ENCODE results near the gene GTPBP6.

GTPBP6 gene

GRCh38 chrX:291411-291901, 27.1 kb downstream of the GTPBP6 start:
- Histone ChIP-seq H3K14ac (ENCODE audit: low read length) (no peak overlapping the region), H3K4me3 (ENCODE audit: low read depth, low read length) (no peak overlapping the region), H3K9ac (ENCODE audit: low read length) (no peak overlapping the region), H3K36me3 (ENCODE audit: control insufficient read depth in 1 of 2, insufficient read depth in 2 of 2, low read length in 2 of 2) (peaks cover 78 to 81% of the 10 kb centered on the region in 2 experiments), H2BK120ac (ENCODE audit: insufficient read depth, low read length, poor library complexity) (no peak overlapping the region), H4K91ac (ENCODE audit: low read depth, low read length) (no peak overlapping the region), H3K27ac (ENCODE audit: low read depth, low read length) (no peak overlapping the region), H3K4ac (ENCODE audit: low read depth, low read length) (no peak overlapping the region), H2BK12ac (ENCODE audit: low read length) (no peak overlapping the region), H3K4me1 (ENCODE audit: control insufficient read depth in 1 of 2, insufficient read depth in 2 of 2, low read length in 2 of 2) (no peaks in the 10 kb centered on the region), H3K9me3 (ENCODE audit: insufficient read depth, low read depth, low read length) (peaks cover 15% of the 10 kb centered on the region), H4K12ac (ENCODE audit: low read depth, low read length) (no peak overlapping the region), H2AFZ (ENCODE audit: insufficient read depth, low read length, poor library complexity) (no peak overlapping the region), H3K23ac (ENCODE audit: low read length) (no peak overlapping the region), H3K79me1 (ENCODE audit: low read length) (no peaks in the 10 kb centered on the region), H3K79me2 (ENCODE audit: control insufficient read depth, insufficient read depth, low read length, poor library complexity) (no peaks in the 10 kb centered on the region), H3K4me2 (ENCODE audit: low read length) (no peak overlapping the region), H4K8ac (ENCODE audit: low read depth, low read length) (no peak overlapping the region), H3K18ac (ENCODE audit: low read length) (no peak overlapping the region), H3K27me3 (ENCODE audit: insufficient read depth, low read length) (no peaks in the 10 kb centered on the region), H2AK5ac (ENCODE audit: low read length) (no peak overlapping the region), H2BK5ac (ENCODE audit: low read depth, low read length, poor library complexity) (no peak overlapping the region)
- WGBS (ENCODE audit: extremely low coverage, insufficient coverage, insufficient read length) = no CpG with 5 or more reads among the region's 29 CpGs
- no peak for DNase-seq

- Histone ChIP-seq H2BK12ac (ENCODE audit: low read length) (no peak overlapping the region), H3K79me1 (ENCODE audit: low read length) (no peaks in the 10 kb centered on the region), H3K27me3 (ENCODE audit: insufficient read depth, low read length) (no peaks in the 10 kb centered on the region), H3K36me3 (ENCODE audit: control insufficient read depth in 1 of 2, insufficient read depth in 2 of 2, low read length in 2 of 2) (peaks cover 81 to 84% of the 10 kb centered on the region in 2 experiments), H3K18ac (ENCODE audit: low read length) (no peak overlapping the region), H3K4me2 (ENCODE audit: low read length) (no peak overlapping the region), H3K27ac (ENCODE audit: low read depth, low read length) (no peak overlapping the region), H3K9ac (ENCODE audit: low read length) (no peak overlapping the region), H3K4me1 (ENCODE audit: control insufficient read depth in 1 of 2, insufficient read depth in 2 of 2, low read length in 2 of 2) (no peaks in the 10 kb centered on the region), H4K8ac (ENCODE audit: low read depth, low read length) (no peak overlapping the region), H3K9me3 (ENCODE audit: insufficient read depth, low read depth, low read length) (peaks cover 13% of the 10 kb centered on the region), H2AK5ac (ENCODE audit: low read length) (no peak overlapping the region), H4K12ac (ENCODE audit: low read depth, low read length) (peak overlapping the region; percentile 63), H3K14ac (ENCODE audit: low read length) (no peak overlapping the region), H2BK5ac (ENCODE audit: low read depth, low read length, poor library complexity) (no peak overlapping the region), H3K79me2 (ENCODE audit: control insufficient read depth, insufficient read depth, low read length, poor library complexity) (no peaks in the 10 kb centered on the region), H2AFZ (ENCODE audit: insufficient read depth, low read length, poor library complexity) (no peak overlapping the region), H3K23ac (ENCODE audit: low read length) (no peak overlapping the region), H3K4ac (ENCODE audit: low read depth, low read length) (no peak overlapping the region), H3K4me3 (ENCODE audit: low read depth, low read length) (no peak overlapping the region), H4K91ac (ENCODE audit: low read depth, low read length) (no peak overlapping the region), H2BK120ac (ENCODE audit: insufficient read depth, low read length, poor library complexity) (no peak overlapping the region)
- no CpG with 5 or more reads among the region's 42 CpGs for WGBS (ENCODE audit: extremely low coverage, insufficient coverage, insufficient read length)
- DNase-seq = no peak
These were observed 28.0 kb downstream of the GTPBP6 start for GRCh38 chrX:290476-291166.

GRCh38 chrX:288561-288991, 30.0 kb downstream of the GTPBP6 start:
- no peaks in the 10 kb centered on the region for H3K27me3 ChIP-seq (ENCODE audit: insufficient read depth, low read length)
- H2AK5ac ChIP-seq (ENCODE audit: low read length) = no peak overlapping the region
- H3K79me1 ChIP-seq (ENCODE audit: low read length) = no peaks in the 10 kb centered on the region
- H3K18ac ChIP-seq (ENCODE audit: low read length) = peak overlapping the region; percentile 7
- no peak overlapping the region for H3K4me3 ChIP-seq (ENCODE audit: low read depth, low read length)
- no peak for DNase-seq
- H3K9ac ChIP-seq (ENCODE audit: low read length) = no peak overlapping the region
- H3K14ac ChIP-seq (ENCODE audit: low read length) = no peak overlapping the region
- no peak overlapping the region for H3K27ac ChIP-seq (ENCODE audit: low read depth, low read length)
- H2BK5ac ChIP-seq (ENCODE audit: low read depth, low read length, poor library complexity) = no peak overlapping the region
- H2BK12ac ChIP-seq (ENCODE audit: low read length) = no peak overlapping the region
- H4K91ac ChIP-seq (ENCODE audit: low read depth, low read length) = no peak overlapping the region
- no peak overlapping the region for H3K4me2 ChIP-seq (ENCODE audit: low read length)
- H3K23ac ChIP-seq (ENCODE audit: low read length) = no peak overlapping the region
- no peak overlapping the region for H4K8ac ChIP-seq (ENCODE audit: low read depth, low read length)
- no peaks in the 10 kb centered on the region for H3K4me1 ChIP-seq (ENCODE audit: control insufficient read depth in 1 of 2, insufficient read depth in 2 of 2, low read length in 2 of 2)
- peaks cover 83 to 88% of the 10 kb centered on the region in 2 experiments for H3K36me3 ChIP-seq (ENCODE audit: control insufficient read depth in 1 of 2, insufficient read depth in 2 of 2, low read length in 2 of 2)
- no peaks in the 10 kb centered on the region for H3K79me2 ChIP-seq (ENCODE audit: control insufficient read depth, insufficient read depth, low read length, poor library complexity)
- no peak overlapping the region for H3K4ac ChIP-seq (ENCODE audit: low read depth, low read length)
- peaks cover 19% of the 10 kb centered on the region for H3K9me3 ChIP-seq (ENCODE audit: insufficient read depth, low read depth, low read length)
- H2AFZ ChIP-seq (ENCODE audit: insufficient read depth, low read length, poor library complexity) = no peak overlapping the region
- H4K12ac ChIP-seq (ENCODE audit: low read depth, low read length) = no peak overlapping the region
- no CpG with 5 or more reads among the region's 25 CpGs for WGBS (ENCODE audit: extremely low coverage, insufficient coverage, insufficient read length)
- H2BK120ac ChIP-seq (ENCODE audit: insufficient read depth, low read length, poor library complexity) = no peak overlapping the region

- H3K27me3 ChIP-seq (ENCODE audit: insufficient read depth, low read length) = no peaks in the 10 kb centered on the region
- no peak overlapping the region for H3K4ac ChIP-seq (ENCODE audit: low read depth, low read length)
- H3K14ac ChIP-seq (ENCODE audit: low read length) = no peak overlapping the region
- DNase-seq = no peak
- H2AK5ac ChIP-seq (ENCODE audit: low read length) = no peak overlapping the region
- H3K4me2 ChIP-seq (ENCODE audit: low read length) = no peak overlapping the region
- H4K12ac ChIP-seq (ENCODE audit: low read depth, low read length) = no peak overlapping the region
- H2AFZ ChIP-seq (ENCODE audit: insufficient read depth, low read length, poor library complexity) = no peak overlapping the region
- no peak overlapping the region for H3K4me3 ChIP-seq (ENCODE audit: low read depth, low read length)
- H3K9ac ChIP-seq (ENCODE audit: low read length) = no peak overlapping the region
- no CpG with 5 or more reads among the region's 7 CpGs for WGBS (ENCODE audit: extremely low coverage, insufficient coverage, insufficient read length)
- H3K4me1 ChIP-seq (ENCODE audit: control insufficient read depth in 1 of 2, insufficient read depth in 2 of 2, low read length in 2 of 2) = no peaks in the 10 kb centered on the region
- no peak overlapping the region for H3K23ac ChIP-seq (ENCODE audit: low read length)
- no peak overlapping the region for H4K91ac ChIP-seq (ENCODE audit: low read depth, low read length)
- peaks cover 74 to 79% of the 10 kb centered on the region in 2 experiments for H3K36me3 ChIP-seq (ENCODE audit: control insufficient read depth in 1 of 2, insufficient read depth in 2 of 2, low read length in 2 of 2)
- no peak overlapping the region for H3K18ac ChIP-seq (ENCODE audit: low read length)
- no peak overlapping the region for H2BK5ac ChIP-seq (ENCODE audit: low read depth, low read length, poor library complexity)
- no peak overlapping the region for H4K8ac ChIP-seq (ENCODE audit: low read depth, low read length)
- no peaks in the 10 kb centered on the region for H3K79me1 ChIP-seq (ENCODE audit: low read length)
- H2BK120ac ChIP-seq (ENCODE audit: insufficient read depth, low read length, poor library complexity) = no peak overlapping the region
- H3K9me3 ChIP-seq (ENCODE audit: insufficient read depth, low read depth, low read length) = peaks cover 13% of the 10 kb centered on the region
- H3K79me2 ChIP-seq (ENCODE audit: control insufficient read depth, insufficient read depth, low read length, poor library complexity) = no peaks in the 10 kb centered on the region
- H3K27ac ChIP-seq (ENCODE audit: low read depth, low read length) = no peak overlapping the region
- no peak overlapping the region for H2BK12ac ChIP-seq (ENCODE audit: low read length)
These were observed 30.9 kb downstream of the GTPBP6 start for GRCh38 chrX:287670-288069.
